Colonic mucosa (tissue), 4 donors: ENCODE results near the gene SLAMF6. TPM values are rescaled to one million over a fixed set of nuclear protein-coding genes. Genes with fewer than 3 reads are reported as not detected.
"Not testable (repeated sequence)": the region's sequence is repeated elsewhere in the genome, so short reads cannot be mapped to it uniquely, and the experiment has no call there.

Experiments
- DNase-seq: peaks from one replicate; pipeline ENCODE4 v3.0.0-alpha.2; 2020
- H3K27ac ChIP-seq: fragments of 200-600 bp; one replicate; pipeline ENCODE4 v1.8.0; 2021
- H3K27me3 ChIP-seq: fragments of 200-600 bp; one replicate; pipeline ENCODE4 v1.8.0; 2021
- H3K36me3 ChIP-seq: fragments of 200-600 bp; one replicate; pipeline ENCODE4 v1.8.0; 2021
- H3K4me1 ChIP-seq: fragments of 200-600 bp; one replicate; pipeline ENCODE4 v1.8.0; 2021; ENCODE audit warnings: mild to moderate bottlenecking
- H3K4me3 ChIP-seq: fragments of 200-600 bp; one replicate; pipeline ENCODE4 v1.8.0; 2021
- H3K9ac ChIP-seq, 2 donors: one replicate each; pipeline ENCODE4 v1.7.0; 2013; ENCODE audit warnings: control low read depth in 2 of 2, low read depth in 2 of 2, low read length in 2 of 2
- H3K9me3 ChIP-seq: fragments of 200-600 bp; one replicate; pipeline ENCODE4 v1.8.0; 2021
- intact Hi-C: fragments of 100-400 bp; cut with DNase I; formaldehyde crosslinking; loops from one replicate; pipeline ENCODE4 v1.14.1; 2022
- total RNA-seq, 2 donors: library from RNA; stranded (reverse); fragmentation: NEBNext Ultra II Directional in 1 of 2; extraction: Animal tissue kit (Norgen Biotek cat#: 25700) in 1 of 2; gene quantifications; one replicate each; pipeline ENCODE4 v1.2.1, GENCODE V29; 2021
- TF ChIP-seq, protein P1 (sequence below): fragments of 200-600 bp; IDR thresholded peaks from one replicate; pipeline ENCODE4 v1.8.0; 2022; ENCODE audit warnings: antibody characterized with exemption, mild to moderate bottlenecking
- donor health status: healthy.
- donor health status: DM: no; HTN: no; CAD: no.
- donor health status: DM: no; HTN: no; CAD: no.

The SLAMF6 gene
- total RNA-seq, 2 donors from 2014 or later, result 1.1 to 1.4 TPM

DNA sequence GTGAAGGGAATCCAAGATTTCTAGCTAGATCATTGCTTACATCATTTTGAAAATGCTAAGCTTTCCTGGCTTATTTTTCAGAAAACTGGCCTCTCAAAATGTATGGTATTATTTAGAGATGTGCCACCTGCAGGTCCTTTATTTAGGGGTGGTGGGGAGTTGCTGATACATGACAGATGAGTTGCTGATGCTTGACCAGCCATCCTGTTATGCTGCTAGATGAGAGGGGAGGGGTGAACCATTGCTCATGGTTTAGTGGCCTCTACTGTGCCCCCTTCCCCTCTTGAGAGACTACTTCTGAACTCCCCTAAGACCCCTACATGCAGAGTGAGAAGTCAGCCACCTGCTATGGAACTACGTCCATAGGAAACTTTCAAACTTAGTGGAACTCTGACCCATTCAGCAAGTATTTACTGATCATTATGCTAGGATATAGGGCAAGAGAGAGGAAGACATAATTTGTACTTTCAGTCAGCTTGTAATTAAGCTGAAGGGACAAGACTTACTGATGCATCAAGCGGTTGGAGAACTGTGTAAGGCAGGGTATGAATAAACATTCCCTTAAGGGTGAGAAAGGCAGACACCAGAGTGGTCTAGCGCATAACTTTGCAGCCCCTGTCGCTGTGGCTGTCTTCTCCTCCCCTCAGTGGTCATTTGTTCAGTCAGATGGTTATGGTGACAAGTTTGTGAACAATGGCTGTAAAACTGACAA is 34.6 kb downstream of the SLAMF6 start:
- Histone ChIP-seq H3K27ac (no peak overlapping the region), H3K9ac (no peak overlapping the region), H3K4me3 (no peak overlapping the region), H3K4me1 (no peaks in the 10 kb centered on the region), H3K27me3 (no peaks in the 10 kb centered on the region), H3K9me3 (no peaks in the 10 kb centered on the region), H3K36me3 (no peaks in the 10 kb centered on the region)
- TF ChIP-seq, protein P1, sequence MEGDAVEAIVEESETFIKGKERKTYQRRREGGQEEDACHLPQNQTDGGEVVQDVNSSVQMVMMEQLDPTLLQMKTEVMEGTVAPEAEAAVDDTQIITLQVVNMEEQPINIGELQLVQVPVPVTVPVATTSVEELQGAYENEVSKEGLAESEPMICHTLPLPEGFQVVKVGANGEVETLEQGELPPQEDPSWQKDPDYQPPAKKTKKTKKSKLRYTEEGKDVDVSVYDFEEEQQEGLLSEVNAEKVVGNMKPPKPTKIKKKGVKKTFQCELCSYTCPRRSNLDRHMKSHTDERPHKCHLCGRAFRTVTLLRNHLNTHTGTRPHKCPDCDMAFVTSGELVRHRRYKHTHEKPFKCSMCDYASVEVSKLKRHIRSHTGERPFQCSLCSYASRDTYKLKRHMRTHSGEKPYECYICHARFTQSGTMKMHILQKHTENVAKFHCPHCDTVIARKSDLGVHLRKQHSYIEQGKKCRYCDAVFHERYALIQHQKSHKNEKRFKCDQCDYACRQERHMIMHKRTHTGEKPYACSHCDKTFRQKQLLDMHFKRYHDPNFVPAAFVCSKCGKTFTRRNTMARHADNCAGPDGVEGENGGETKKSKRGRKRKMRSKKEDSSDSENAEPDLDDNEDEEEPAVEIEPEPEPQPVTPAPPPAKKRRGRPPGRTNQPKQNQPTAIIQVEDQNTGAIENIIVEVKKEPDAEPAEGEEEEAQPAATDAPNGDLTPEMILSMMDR, result no peak
- intact Hi-C loops, result no loop called here
- DNase-seq, result no peak

DNA sequence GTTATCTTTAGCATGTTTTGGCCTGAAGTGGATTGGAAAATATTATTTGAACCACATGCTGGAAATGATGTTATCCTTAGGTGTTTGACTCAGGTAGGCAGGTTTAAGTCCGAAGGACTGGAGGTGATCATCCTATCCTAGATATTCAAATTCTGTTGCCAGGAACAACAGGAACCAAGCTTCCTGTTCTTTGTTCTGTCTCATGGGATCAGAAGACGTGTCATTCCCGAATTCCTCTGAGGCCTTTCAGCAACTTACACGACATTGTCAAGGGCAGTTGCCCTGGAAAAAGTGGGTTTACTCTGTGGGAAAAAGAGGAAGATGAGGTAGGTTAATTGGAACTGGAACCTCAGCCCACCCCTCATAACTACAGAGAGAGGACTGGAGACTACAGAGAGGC is 36.6 kb downstream of the SLAMF6 start:
- no peak overlapping the region for H3K27ac ChIP-seq

DNA sequence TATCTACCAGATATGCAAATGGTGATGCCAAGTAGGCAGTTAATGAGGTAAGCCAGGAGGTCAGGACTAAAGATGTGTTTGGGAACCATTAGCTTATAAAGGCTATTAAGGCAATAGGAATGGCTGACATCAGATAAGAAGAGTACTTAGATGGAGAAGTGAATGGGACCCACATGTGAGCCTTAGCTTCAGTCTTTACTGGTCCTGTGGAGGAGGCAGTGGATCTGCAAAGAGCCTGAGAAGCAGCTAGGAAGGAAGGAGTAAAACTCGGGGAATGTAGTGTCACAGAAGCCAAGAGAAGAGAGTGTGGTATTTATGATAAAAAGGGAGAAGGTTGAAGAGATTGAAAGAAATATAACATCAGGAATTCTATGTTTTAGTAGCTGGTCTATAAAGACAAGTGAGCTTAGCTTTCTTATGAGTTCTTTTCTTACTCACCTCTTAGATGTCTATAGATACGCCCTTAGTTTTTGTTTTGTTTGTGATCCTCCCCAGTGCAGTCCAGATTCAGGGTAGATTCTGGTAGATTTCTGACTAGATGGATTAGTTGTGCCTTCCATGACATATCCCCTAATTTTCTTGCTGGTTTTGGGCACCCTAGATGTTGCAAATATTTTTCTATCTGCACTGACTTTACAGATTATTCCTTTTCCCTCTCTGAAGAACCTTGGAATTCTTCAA is 39.4 kb downstream of the SLAMF6 start:
- H3K27me3 ChIP-seq, result no peaks in the 10 kb centered on the region
- no peak for DNase-seq
- TF ChIP-seq, protein P1, result no peak
- no peak overlapping the region for H3K4me3 ChIP-seq
- no peak overlapping the region for H3K9ac ChIP-seq
- intact Hi-C loops, result no loop called here
- H3K9me3 ChIP-seq, result no peaks in the 10 kb centered on the region
- no peaks in the 10 kb centered on the region for H3K4me1 ChIP-seq
- no peaks in the 10 kb centered on the region for H3K36me3 ChIP-seq
- no peak overlapping the region for H3K27ac ChIP-seq

More for the DNA sequence above, 36.6 kb downstream of the SLAMF6 start:
- H3K9ac ChIP-seq, result no peak overlapping the region
- H3K9me3 ChIP-seq, result no peaks in the 10 kb centered on the region
- no peak for DNase-seq
- H3K27me3 ChIP-seq, result no peaks in the 10 kb centered on the region
- H3K4me3 ChIP-seq, result no peak overlapping the region
- no peaks in the 10 kb centered on the region for H3K36me3 ChIP-seq
- TF ChIP-seq, protein P1, result no peak
- no peaks in the 10 kb centered on the region for H3K4me1 ChIP-seq
- intact Hi-C loops, result no loop called here

DNA sequence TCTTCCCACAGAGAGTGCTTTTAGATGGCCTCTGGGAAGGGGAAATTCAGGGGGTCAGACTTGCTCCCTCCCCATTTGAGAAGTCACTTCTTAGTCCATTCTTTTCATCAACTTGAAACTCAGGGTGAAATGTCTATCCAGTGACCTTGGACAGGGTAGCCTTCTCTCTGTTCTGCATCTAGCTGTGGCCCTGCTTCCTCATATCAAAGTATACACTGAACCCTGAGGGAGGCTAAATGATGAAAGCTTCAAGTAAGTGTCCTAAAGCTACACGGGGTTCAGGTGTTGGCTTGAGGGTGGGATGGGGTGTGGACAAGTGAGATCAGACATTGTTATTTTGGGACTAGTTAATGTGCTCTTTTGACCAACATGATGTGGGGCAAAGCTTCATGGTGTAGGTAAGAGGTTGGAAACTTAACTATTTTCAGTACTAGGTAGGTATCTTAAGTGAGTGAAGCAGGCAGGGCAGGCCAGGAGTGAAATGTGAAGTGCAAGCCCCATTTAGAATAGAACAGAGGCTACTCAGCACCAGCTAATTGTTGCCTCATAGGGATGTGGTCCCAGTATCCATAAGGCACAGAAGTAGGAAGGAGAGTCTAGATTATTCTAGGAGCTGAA is 41.0 kb downstream of the SLAMF6 start:
- no peaks in the 10 kb centered on the region for H3K4me1 ChIP-seq
- no peak overlapping the region for H3K4me3 ChIP-seq
- TF ChIP-seq, protein P1, result no peak
- intact Hi-C loops, result no loop called here
- no peak overlapping the region for H3K27ac ChIP-seq
- DNase-seq, result no peak
- no peaks in the 10 kb centered on the region for H3K27me3 ChIP-seq
- H3K9me3 ChIP-seq, result no peaks in the 10 kb centered on the region
- H3K9ac ChIP-seq, result no peak overlapping the region
- H3K36me3 ChIP-seq, result no peaks in the 10 kb centered on the region

DNA sequence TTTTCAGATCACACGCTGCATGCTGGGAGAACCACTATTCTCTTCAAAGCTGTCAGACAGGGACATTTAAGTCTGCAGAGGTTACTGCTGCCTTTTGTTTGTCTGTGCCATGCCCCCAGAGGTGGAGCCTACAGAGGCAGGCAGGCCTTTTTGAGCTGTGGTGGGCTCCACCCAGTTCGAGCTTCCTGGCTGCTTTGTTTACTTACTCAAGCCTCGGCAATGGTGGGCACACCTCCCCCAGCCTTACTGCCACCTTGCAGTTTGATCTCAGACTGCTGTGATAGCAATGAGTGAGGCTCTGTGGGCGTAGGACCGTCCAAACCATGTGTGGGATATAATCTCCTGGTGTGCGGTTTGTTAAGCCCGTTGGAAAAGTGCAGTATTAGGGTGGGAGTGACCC is 42.3 kb downstream of the SLAMF6 start:
- intact Hi-C loops, H3K4me1 ChIP-seq: not testable (repeated sequence)

DNA sequence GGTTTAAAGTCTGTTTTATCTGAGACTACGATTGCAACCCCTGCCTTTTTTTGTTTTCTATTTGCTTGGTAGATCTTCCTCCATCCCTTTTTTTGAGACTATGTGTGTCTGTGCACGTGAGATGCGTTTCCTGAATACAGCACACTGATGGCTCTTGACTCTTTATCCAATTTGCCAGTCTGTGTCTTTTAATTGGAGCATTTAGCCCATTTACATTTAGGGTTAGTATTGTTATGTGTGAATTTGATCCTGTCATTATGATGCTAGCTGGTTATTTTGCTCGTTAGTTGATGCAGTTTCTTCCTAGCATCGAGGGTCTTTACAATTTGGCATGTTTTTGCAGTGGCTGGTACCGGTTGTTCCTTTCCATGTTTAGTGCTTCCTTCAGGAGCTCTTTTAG is 44.0 kb downstream of the SLAMF6 start:
- H3K4me3 ChIP-seq, H3K27me3 ChIP-seq, H3K36me3 ChIP-seq, H3K4me1 ChIP-seq, H3K9me3 ChIP-seq, intact Hi-C loops, DNase-seq, H3K9ac ChIP-seq, H3K27ac ChIP-seq: not testable (repeated sequence)

More for the DNA sequence above, 42.3 kb downstream of the SLAMF6 start:
- H3K4me3 ChIP-seq, DNase-seq, H3K9me3 ChIP-seq, H3K9ac ChIP-seq, H3K27ac ChIP-seq, H3K36me3 ChIP-seq, H3K27me3 ChIP-seq: not testable (repeated sequence)
